Left cardiac atrium (tissue), 4 donors: Measurements from ENCODE around the gene PTPN1. TPM values are rescaled to one million over a fixed set of nuclear protein-coding genes. Genes with fewer than 3 reads are reported as not detected.
A peak's percentile ranks its signal among the peaks of the same experiment; 100 is the strongest.

ENCODE experiments used
- ATAC-seq, 2 donors: fragments of 200-7000 bp; cut with Tn5 transposase; one replicate each; pipeline ENCODE4 v1.9.1; 2020; ENCODE audit warnings: mild to moderate bottlenecking in 2 of 2, moderate library complexity in 2 of 2
- DNase-seq: peaks from one replicate; pipeline ENCODE4 v3.0.0-alpha.2; 2020
- intact Hi-C, 2 donors: fragments of 100-400 bp; cut with DNase I; formaldehyde crosslinking; loops; one replicate each; pipeline versions ENCODE4 v1.14.1 to v1.15.1; 2022 to 2023
- total RNA-seq, 2 donors: library from RNA; stranded (reverse); fragmentation: NEBNext Ultra II Directional; extraction: Animal tissue kit (Norgen Biotek cat#: 25700); gene quantifications; one replicate each; pipeline ENCODE4 v1.2.1, GENCODE V29; 2021
- donor health status: DM: no; HTN: yes; CAD: no.
- donor health status: DM: no; HTN: yes; CAD: no; lungs with severe emphysema.
- donor health status: DM: yes; HTN: yes; CAD: no.
- donor health status: Dilated cardiomyopathy.

PTPN1 gene
- total RNA-seq, 2 donors from 2014 or later: 22.8 to 40.4 TPM

- intact Hi-C loops: loop anchor here (5.0 to 10.0 kb wide), 2 partner anchors 99 to 102 kb away; no protein-coding TSS in a partner anchor
- ATAC-seq (peak in 1 of 2 donors; percentile 33), DNase-seq (no peak)
Measured at GRCh38 chr20:50475681-50476292, 34.4 kb upstream of the PTPN1 start.

- no peak for DNase-seq
- intact Hi-C loops: loop anchor here (5.0 to 10.0 kb wide), 2 partner anchors 97 to 100 kb away; no protein-coding TSS in a partner anchor
- ATAC-seq: no peak
Measured at GRCh38 chr20:50477239-50477872, 32.8 kb upstream of the PTPN1 start.

- ATAC-seq (peak; percentile 86 to 90), DNase-seq (peak; percentile 70)
- intact Hi-C loops: loop anchor here (5.0 to 10.0 kb wide), 2 partner anchors 96 to 99 kb away; no protein-coding TSS in a partner anchor
Measured at GRCh38 chr20:50478162-50478990, 31.8 kb upstream of the PTPN1 start.

- no peak for DNase-seq
- no peak for ATAC-seq
- intact Hi-C loops: no loop called here
Measured at GRCh38 chr20:50481741-50482140, 28.4 kb upstream of the PTPN1 start.

GRCh38 chr20:50482396-50482981 lies 27.7 kb upstream of the PTPN1 start:
- no peak for ATAC-seq
- intact Hi-C loops: no loop called here
- no peak for DNase-seq

GRCh38 chr20:50484271-50484976 lies 25.8 kb upstream of the PTPN1 start:
- ATAC-seq (no peak), DNase-seq (no peak)
- intact Hi-C loops: no loop called here

GRCh38 chr20:50487397-50487796 lies 22.8 kb upstream of the PTPN1 start:
- ATAC-seq (no peak), DNase-seq (no peak)
- intact Hi-C loops: no loop called here

- DNase-seq (no peak), ATAC-seq (no peak)
- intact Hi-C loops: no loop called here
Measured at GRCh38 chr20:50488236-50488806, 21.9 kb upstream of the PTPN1 start.

GRCh38 chr20:50491168-50491567 lies 19.0 kb upstream of the PTPN1 start:
- intact Hi-C loops: no loop called here
- DNase-seq (no peak), ATAC-seq (no peak)

- intact Hi-C loops: no loop called here
- ATAC-seq (peak in 1 of 2 donors; percentile 64), DNase-seq (peak; percentile 45)
Measured at GRCh38 chr20:50491926-50492634, 18.1 kb upstream of the PTPN1 start.

GRCh38 chr20:50493881-50494253 lies 16.3 kb upstream of the PTPN1 start:
- ATAC-seq: no peak
- no peak for DNase-seq
- intact Hi-C loops: no loop called here

GRCh38 chr20:50494428-50494827 lies 15.8 kb upstream of the PTPN1 start:
- DNase-seq (no peak), ATAC-seq (no peak)
- intact Hi-C loops: no loop called here

- DNase-seq: no peak
- intact Hi-C loops: no loop called here
- no peak for ATAC-seq
Measured at GRCh38 chr20:50496773-50497385, 13.3 kb upstream of the PTPN1 start.

- intact Hi-C loops: no loop called here
- DNase-seq (no peak), ATAC-seq (peak in 1 of 2 donors; percentile 23)
Measured at GRCh38 chr20:50498071-50498776, 12.0 kb upstream of the PTPN1 start.

GRCh38 chr20:50499938-50500337 lies 10.2 kb upstream of the PTPN1 start:
- intact Hi-C loops: no loop called here
- DNase-seq (no peak), ATAC-seq (no peak)

GRCh38 chr20:50501972-50502745 lies 8.0 kb upstream of the PTPN1 start:
- DNase-seq (no peak), ATAC-seq (no peak)
- intact Hi-C loops: no loop called here
